ENCODE data around the gene VPS35. TPM values are rescaled to one million over a fixed set of nuclear protein-coding genes. Genes with fewer than 3 reads are reported as not detected.

Gene VPS35
- total and polyA plus RNA-seq, 2 of the 13 experiments (the other 11 are each of a cell fraction or from before 2014, with no cell fraction given), result 30.7 to 136 TPM

DNA sequence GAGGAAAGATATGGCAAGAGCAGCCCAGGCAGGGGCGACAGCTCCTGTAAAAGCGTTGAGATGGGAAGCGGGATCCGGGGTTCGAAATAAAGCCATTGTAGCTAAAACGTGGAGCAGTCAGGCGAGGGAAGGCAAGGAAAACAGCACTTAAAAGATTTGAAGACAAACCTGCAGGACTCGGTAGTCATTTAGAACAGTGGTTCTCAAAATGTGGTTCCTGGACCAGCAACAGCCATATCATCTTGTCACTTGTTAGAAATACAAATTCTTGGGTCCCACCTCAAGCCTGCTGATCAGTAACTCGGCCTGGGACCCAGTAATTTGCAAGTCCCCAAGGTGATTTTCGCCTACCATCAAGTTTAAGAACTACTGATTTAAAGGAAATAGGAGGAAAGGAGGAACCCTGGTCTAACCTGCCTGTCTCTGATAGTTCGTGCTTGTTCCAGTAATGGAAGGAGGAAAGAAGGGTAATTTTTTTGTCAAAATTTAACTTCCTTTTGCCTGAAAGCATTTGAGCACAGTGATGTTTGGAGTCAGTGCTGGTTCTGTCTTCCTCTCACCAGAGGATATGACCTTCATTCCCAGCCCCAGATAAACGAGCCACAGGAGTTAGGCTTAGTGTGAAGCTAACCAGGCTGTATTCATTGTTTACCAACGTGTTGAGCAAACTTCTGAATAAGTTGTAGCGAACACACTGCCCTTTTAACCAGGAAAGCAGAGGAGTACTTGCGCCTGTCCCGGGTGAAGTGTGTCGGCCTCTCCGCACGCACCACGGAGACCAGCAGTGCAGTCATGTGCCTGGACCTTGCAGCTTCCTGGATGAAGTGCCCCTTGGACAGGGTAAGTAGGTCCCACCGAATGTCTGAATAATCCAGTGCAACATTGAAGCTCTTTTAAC is 1.6 kb upstream of the VPS35 start (continued):
- TF ChIP-seq NCOA2 (CRISPR knock-in tag; IDR thresholded peaks at IDR 0.05) (no peak; the same call in 1 of the 2 replicates), ZNF407 (CRISPR knock-in tag; IDR thresholded peaks at IDR 0.05; ENCODE audit: not compliant biosample characterization) (no peak), JARID2 (CRISPR knock-in tag; IDR thresholded peaks at IDR 0.05; ENCODE audit: insufficient replicate concordance) (no peak), AKAP8 (CRISPR knock-in tag; IDR thresholded peaks at IDR 0.05) (no peak), MLLT10 (CRISPR knock-in tag; IDR thresholded peaks at IDR 0.05) (no peak), SMAD9 (CRISPR knock-in tag; IDR thresholded peaks at IDR 0.05) (0 out of 2 replicates have a peak, but pooled peaks have one; percentile 51), SSRP1 (CRISPR knock-in tag; IDR thresholded peaks at IDR 0.05) (no peak), SAFB2 (CRISPR knock-in tag; IDR thresholded peaks at IDR 0.05; ENCODE audit: borderline replicate concordance, low read depth) (no peak), JUND (CRISPR knock-in tag; IDR thresholded peaks at IDR 0.05) (0 out of 2 replicates have a peak, but pooled peaks have one; percentile 35), ZNF552 (CRISPR knock-in tag; IDR thresholded peaks at IDR 0.05; ENCODE audit: borderline replicate concordance) (no peak), ZNF564 (CRISPR knock-in tag; IDR thresholded peaks at IDR 0.05) (peak; percentile 49; the same call in 1 of the 2 replicates), SRSF9 (IDR thresholded peaks at IDR 0.05; ENCODE audit: borderline replicate concordance, insufficient read depth, low read depth, low read length, poor library complexity, severe bottlenecking) (no peak), ZNF7 (CRISPR knock-in tag; IDR thresholded peaks at IDR 0.05) (no peak), ZNF768 (CRISPR knock-in tag; IDR thresholded peaks at IDR 0.05) (0 out of 2 replicates have a peak, but pooled peaks have one; percentile 33)
- TF ChIP-seq, protein P1, sequence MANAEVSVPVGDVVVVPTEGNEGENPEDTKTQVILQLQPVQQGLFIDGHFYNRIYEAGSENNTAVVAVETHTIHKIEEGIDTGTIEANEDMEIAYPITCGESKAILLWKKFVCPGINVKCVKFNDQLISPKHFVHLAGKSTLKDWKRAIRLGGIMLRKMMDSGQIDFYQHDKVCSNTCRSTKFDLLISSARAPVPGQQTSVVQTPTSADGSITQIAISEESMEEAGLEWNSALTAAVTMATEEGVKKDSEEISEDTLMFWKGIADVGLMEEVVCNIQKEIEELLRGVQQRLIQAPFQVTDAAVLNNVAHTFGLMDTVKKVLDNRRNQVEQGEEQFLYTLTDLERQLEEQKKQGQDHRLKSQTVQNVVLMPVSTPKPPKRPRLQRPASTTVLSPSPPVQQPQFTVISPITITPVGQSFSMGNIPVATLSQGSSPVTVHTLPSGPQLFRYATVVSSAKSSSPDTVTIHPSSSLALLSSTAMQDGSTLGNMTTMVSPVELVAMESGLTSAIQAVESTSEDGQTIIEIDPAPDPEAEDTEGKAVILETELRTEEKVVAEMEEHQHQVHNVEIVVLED (CRISPR knock-in tag; IDR thresholded peaks at IDR 0.05; ENCODE audit: borderline replicate concordance), result 0 out of 2 replicates have a peak, but pooled peaks have one; percentile 11
- TF ChIP-seq, protein P2, sequence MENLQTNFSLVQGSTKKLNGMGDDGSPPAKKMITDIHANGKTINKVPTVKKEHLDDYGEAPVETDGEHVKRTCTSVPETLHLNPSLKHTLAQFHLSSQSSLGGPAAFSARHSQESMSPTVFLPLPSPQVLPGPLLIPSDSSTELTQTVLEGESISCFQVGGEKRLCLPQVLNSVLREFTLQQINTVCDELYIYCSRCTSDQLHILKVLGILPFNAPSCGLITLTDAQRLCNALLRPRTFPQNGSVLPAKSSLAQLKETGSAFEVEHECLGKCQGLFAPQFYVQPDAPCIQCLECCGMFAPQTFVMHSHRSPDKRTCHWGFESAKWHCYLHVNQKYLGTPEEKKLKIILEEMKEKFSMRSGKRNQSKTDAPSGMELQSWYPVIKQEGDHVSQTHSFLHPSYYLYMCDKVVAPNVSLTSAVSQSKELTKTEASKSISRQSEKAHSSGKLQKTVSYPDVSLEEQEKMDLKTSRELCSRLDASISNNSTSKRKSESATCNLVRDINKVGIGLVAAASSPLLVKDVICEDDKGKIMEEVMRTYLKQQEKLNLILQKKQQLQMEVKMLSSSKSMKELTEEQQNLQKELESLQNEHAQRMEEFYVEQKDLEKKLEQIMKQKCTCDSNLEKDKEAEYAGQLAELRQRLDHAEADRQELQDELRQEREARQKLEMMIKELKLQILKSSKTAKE (CRISPR knock-in tag; IDR thresholded peaks at IDR 0.05; ENCODE audit: borderline replicate concordance), result no peak
